Glutamatergic neuron (in vitro differentiated cells): ENCODE measurements around the gene SLC6A9. TPM values are rescaled to one million over a fixed set of nuclear protein-coding genes. Genes with fewer than 3 reads are reported as not detected.

Experiments
- DNase-seq: peaks from one replicate; pipeline ENCODE4 v3.0.0; 2022
- H3K27ac Mint-ChIP-seq: one replicate; pipeline ENCODE4 v1.8.0; 2020; ENCODE audit warnings: mild to moderate bottlenecking, mixed read lengths, inconsistent platforms; ENCODE audit not compliant: unreplicated experiment
- H3K27me3 Mint-ChIP-seq: one replicate; pipeline ENCODE4 v1.8.0; 2020; ENCODE audit warnings: mild to moderate bottlenecking, moderate library complexity, mixed read lengths, inconsistent platforms; ENCODE audit not compliant: unreplicated experiment
- H3K36me3 Mint-ChIP-seq: one replicate; pipeline ENCODE4 v1.8.0; 2020; ENCODE audit warnings: mild to moderate bottlenecking, mixed read lengths, inconsistent platforms; ENCODE audit not compliant: unreplicated experiment
- H3K4me1 Mint-ChIP-seq: one replicate; pipeline ENCODE4 v1.8.0; 2020; ENCODE audit warnings: mild to moderate bottlenecking, low read depth, mixed read lengths, inconsistent platforms; ENCODE audit not compliant: unreplicated experiment
- H3K4me3 Mint-ChIP-seq: one replicate; pipeline ENCODE4 v1.8.0; 2020; ENCODE audit warnings: mild to moderate bottlenecking, mixed read lengths, inconsistent platforms; ENCODE audit not compliant: unreplicated experiment
- H3K9me3 Mint-ChIP-seq: one replicate; pipeline ENCODE4 v1.8.0; 2020; ENCODE audit warnings: mild to moderate bottlenecking, moderate library complexity, mixed read lengths, inconsistent platforms; ENCODE audit not compliant: unreplicated experiment
- total RNA-seq: library from RNA; stranded (reverse); fragmentation: NEBNext Ultra II Directional; extraction: Animal tissue kit (Norgen Biotek cat#: 25700); gene quantifications from one replicate; pipeline ENCODE4 v1.2.1, GENCODE V29; 2021; ENCODE audit not compliant: unreplicated experiment
- TF ChIP-seq, protein P1 (sequence below): fragments of 200-600 bp; sonication (generic); IDR thresholded peaks from one replicate; pipeline ENCODE4 v1.5.0; 2021; ENCODE audit not compliant: partially characterized antibody, unreplicated experiment

The SLC6A9 gene
- total RNA-seq, 1 donor from 2014 or later: 8.9 TPM

DNA sequence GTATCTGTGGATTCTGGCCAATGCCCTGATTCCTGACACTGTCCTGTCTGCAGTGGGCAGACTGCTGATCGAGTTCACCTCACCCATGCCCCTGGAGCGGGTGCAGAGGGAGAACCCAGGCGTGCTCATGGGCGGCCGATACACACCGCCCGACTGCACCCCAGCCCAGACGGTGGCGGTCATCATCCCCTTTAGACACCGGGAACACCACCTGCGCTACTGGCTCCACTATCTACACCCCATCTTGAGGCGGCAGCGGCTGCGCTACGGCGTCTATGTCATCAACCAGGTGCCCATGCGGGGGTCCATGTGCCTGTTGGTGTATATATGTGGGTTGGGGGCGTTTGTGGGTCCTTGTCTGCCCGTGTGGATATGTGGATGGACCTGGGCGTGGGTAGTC lies 49.6 kb downstream of the SLC6A9 start:
- Mint-ChIP-seq H3K27me3 (peaks cover 10% of the 10 kb centered on the region), H3K4me1 (peaks cover 17% of the 10 kb centered on the region), H3K4me3 (peak overlapping the region; percentile 2), H3K9me3 (peaks cover 9% of the 10 kb centered on the region), H3K27ac (no peak overlapping the region), H3K36me3 (peaks cover 9% of the 10 kb centered on the region)
- TF ChIP-seq, protein P1, sequence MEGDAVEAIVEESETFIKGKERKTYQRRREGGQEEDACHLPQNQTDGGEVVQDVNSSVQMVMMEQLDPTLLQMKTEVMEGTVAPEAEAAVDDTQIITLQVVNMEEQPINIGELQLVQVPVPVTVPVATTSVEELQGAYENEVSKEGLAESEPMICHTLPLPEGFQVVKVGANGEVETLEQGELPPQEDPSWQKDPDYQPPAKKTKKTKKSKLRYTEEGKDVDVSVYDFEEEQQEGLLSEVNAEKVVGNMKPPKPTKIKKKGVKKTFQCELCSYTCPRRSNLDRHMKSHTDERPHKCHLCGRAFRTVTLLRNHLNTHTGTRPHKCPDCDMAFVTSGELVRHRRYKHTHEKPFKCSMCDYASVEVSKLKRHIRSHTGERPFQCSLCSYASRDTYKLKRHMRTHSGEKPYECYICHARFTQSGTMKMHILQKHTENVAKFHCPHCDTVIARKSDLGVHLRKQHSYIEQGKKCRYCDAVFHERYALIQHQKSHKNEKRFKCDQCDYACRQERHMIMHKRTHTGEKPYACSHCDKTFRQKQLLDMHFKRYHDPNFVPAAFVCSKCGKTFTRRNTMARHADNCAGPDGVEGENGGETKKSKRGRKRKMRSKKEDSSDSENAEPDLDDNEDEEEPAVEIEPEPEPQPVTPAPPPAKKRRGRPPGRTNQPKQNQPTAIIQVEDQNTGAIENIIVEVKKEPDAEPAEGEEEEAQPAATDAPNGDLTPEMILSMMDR: no peak
- no peak for DNase-seq

DNA sequence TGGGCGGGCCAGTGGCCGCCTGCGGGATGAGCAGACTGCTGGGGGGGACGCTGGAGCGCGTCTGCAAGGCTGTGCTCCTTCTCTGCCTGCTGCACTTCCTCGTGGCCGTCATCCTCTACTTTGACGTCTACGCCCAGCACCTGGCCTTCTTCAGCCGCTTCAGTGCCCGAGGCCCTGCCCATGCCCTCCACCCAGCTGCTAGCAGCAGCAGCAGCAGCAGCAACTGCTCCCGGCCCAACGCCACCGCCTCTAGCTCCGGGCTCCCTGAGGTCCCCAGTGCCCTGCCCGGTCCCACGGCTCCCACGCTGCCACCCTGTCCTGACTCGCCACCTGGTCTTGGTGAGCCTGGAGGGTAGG lies 50.1 kb downstream of the SLC6A9 start:
- no peak overlapping the region for H3K4me3 Mint-ChIP-seq
- peaks cover 17% of the 10 kb centered on the region for H3K4me1 Mint-ChIP-seq
- H3K36me3 Mint-ChIP-seq: peaks cover 9% of the 10 kb centered on the region
- H3K27ac Mint-ChIP-seq: no peak overlapping the region
- H3K9me3 Mint-ChIP-seq: peaks cover 9% of the 10 kb centered on the region
- TF ChIP-seq, protein P1: no peak
- DNase-seq: no peak
- H3K27me3 Mint-ChIP-seq: peaks cover 10% of the 10 kb centered on the region

DNA sequence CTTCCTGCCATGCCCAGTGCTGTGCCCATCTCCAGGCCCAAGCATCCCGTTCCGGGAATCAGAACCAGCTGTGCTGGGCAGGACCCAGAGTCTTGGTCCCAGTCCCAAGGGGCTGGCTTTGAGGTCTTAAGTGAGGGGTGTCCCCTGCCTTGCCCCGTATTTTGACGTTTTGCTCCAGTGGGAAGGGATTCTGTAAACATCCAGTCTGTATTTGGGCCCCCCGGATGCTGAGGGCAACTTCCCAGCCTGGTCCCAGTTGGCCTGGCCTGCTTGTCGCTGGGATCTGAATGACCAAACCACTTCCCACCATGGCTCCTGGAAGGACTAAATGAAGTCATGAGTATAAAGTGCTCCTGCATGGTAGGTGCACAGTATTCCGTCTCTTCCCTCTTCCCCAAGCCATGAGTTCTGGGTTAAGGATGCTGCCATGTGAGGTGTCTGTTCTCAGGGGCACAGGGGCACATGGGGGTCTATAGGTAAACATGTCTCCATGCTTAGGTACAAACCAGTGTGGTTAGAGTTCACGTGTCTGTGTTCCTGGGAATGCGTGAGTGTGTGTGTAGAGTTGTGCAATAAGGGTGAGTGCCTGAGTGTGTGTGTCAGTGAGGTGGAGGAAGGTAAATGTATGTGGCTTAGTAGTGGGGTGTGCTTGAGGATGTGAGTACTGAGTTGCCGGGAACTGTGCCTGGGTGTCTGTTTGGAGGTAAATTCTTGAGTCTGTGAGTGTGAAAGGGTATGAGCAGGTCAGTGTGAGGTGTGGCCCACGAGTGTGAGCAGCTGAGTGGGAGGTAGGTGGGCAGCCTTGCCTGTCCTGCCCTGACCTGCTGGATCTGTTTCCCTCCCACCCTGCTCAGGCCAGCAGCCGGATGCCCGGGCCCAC lies 50.8 kb downstream of the SLC6A9 start:
- peaks cover 21% of the 10 kb centered on the region for H3K4me1 Mint-ChIP-seq
- H3K27ac Mint-ChIP-seq: no peak overlapping the region
- TF ChIP-seq, protein P1: no peak
- peak overlapping the region; percentile 91 for H3K4me3 Mint-ChIP-seq
- DNase-seq: no peak
- H3K27me3 Mint-ChIP-seq: peaks cover 10% of the 10 kb centered on the region
- peaks cover 9% of the 10 kb centered on the region for H3K36me3 Mint-ChIP-seq
- peaks cover 9% of the 10 kb centered on the region for H3K9me3 Mint-ChIP-seq

DNA sequence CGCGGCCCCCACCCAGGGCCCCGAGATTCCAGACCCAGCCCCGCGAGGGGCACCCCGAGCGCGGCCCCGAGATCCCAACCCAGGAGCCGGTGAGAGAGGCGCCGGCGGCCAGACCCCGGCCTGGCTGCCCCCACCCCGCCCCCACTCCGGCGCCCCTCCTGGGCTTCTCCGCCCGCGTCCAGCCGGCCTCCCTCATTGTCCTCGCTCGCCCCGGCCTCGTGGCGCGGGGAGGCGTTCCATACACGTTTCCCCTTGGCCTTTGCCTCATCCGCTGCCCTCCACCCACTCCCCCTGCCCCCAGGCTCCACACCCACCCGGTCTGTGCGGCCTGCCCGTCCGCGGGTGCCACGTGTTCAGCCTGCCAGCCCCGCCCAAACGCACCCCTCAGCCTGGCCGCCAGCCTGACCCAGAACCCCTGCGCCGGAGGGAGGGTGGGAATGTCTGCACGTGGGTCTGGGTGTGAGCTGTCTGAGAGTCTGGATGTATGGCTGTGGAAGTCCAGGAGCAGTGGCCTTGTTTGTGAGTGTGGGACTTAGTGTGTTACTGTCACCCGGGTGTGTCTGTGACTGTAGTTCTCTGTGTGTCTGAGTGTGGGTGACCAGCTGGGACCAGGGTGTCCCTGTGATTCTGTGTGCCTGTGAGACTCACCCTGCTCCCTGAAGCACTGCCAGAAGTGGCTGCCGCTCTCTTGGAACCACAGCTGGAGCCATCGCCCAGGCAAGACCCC lies 51.6 kb downstream of the SLC6A9 start:
- peaks cover 10% of the 10 kb centered on the region for H3K27me3 Mint-ChIP-seq
- peaks cover 21% of the 10 kb centered on the region for H3K4me1 Mint-ChIP-seq
- peaks cover 9% of the 10 kb centered on the region for H3K9me3 Mint-ChIP-seq
- peaks cover 9% of the 10 kb centered on the region for H3K36me3 Mint-ChIP-seq
- peak overlapping the region; percentile 73 for H3K27ac Mint-ChIP-seq
- H3K4me3 Mint-ChIP-seq: peak overlapping the region; percentile 91
- TF ChIP-seq, protein P1: no peak
- peak; percentile 63 for DNase-seq

DNA sequence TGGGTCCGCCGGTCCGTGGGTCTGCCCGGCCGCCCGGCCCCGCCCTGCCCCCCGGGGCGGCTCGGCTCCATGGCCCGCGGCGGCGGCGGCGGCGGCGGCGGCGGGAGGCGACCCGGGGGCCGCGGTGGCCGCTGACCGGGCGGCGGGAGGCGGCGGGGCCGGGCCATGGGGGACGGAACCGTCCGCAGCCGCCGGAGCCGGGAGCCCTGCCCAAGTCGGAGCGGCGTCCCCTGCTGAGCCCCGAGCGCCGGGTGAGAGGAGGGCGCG lies 52.1 kb downstream of the SLC6A9 start:
- H3K4me3 Mint-ChIP-seq: no peak overlapping the region

More for the DNA sequence above, 52.1 kb downstream of the SLC6A9 start:
- H3K27ac Mint-ChIP-seq: no peak overlapping the region
- H3K9me3 Mint-ChIP-seq: peaks cover 11% of the 10 kb centered on the region
- H3K27me3 Mint-ChIP-seq: peaks cover 11% of the 10 kb centered on the region
- TF ChIP-seq, protein P1: no peak
- H3K36me3 Mint-ChIP-seq: peaks cover 9% of the 10 kb centered on the region
- no peak for DNase-seq
- peaks cover 21% of the 10 kb centered on the region for H3K4me1 Mint-ChIP-seq
